ENCODE results near the gene CAMSAP2. TPM values are rescaled to one million over a fixed set of nuclear protein-coding genes. Genes with fewer than 3 reads are reported as not detected.

CAMSAP2 gene
- 25.0 TPM for total RNA-seq (2021; ENCODE audit: unreplicated experiment)
- 7.4 and 9.2 TPM in 2 replicates for polyA plus RNA-seq (2012)
- percentile 83 among the genes with signal in this experiment for Bru-seq, nascent RNA
- BruChase-seq, experiment 1, labeled RNA remaining after a 6-hour chase = percentile 79 among the genes with signal in this experiment
- percentile 81 among the genes with signal in this experiment for BruChase-seq, experiment 2, labeled RNA remaining after a 2-hour chase
- long read RNA-seq, partial matches to known transcripts = 16 of 24 reads
- long read RNA-seq, other reads (novel, unspliced or antisense) = 8 of 24 reads

GRCh38 chr1:200738327-200738948, at the start of gene CAMSAP2:
CAMSAP2 (plus strand) TSS chr1:200738893; CDS start chr1:200739828, 935 bp downstream.
- H3K27me3 ChIP-seq (ENCODE audit: insufficient read depth, low read length) = no peaks in the 10 kb centered on the region
- POLR2A ChIA-PET = interaction anchor here (2.8 kb wide), 1 partner anchor 69 kb away, joined by 15 read pairs; the partner anchor contains the start of gene DDX59
- RAD21 ChIA-PET (ENCODE audit: low non-redundant PET in 1 of 2, low total read pairs in 2 of 2, uncharacterized antibody in 2 of 2, unreplicated experiment in 2 of 2) = no interaction called here
- no peaks in the 10 kb centered on the region for H3K9me2 ChIP-seq (ENCODE audit: insufficient read depth)
- TSS peak; percentile 54 for BruUV-seq (replicated peaks)
- intact Hi-C loops (cut with micrococcal nuclease) = loop anchor here (5.0 kb wide), 1 partner anchor 116 kb away; the partner anchor contains the start of gene KIF14
- no peaks in the 10 kb centered on the region; the same call in 1 of the 2 replicates for H4K20me1 ChIP-seq (ENCODE audit: insufficient read depth)
- peak within 1 kb of the TSS; percentile 95 for H2AFZ ChIP-seq (ENCODE audit: low read depth, low read length, poor library complexity, severe bottlenecking)
- TF ChIP-seq ELF1 (IDR thresholded peaks at IDR 0.05; ENCODE audit: borderline replicate concordance, low read depth) = no peak
- 0 out of 2 replicates have a peak, but pooled peaks have one; percentile 77 for TF ChIP-seq POLR2AphosphoS5 (IDR thresholded peaks at IDR 0.05; ENCODE audit: low read depth, low read length)
- 0 out of 2 replicates have a peak, but pooled peaks have one; percentile 53 for TF ChIP-seq EGR1 (IDR thresholded peaks at IDR 0.05; ENCODE audit: low read depth)
- TF ChIP-seq SIN3A (IDR thresholded peaks at IDR 0.05; ENCODE audit: low read depth) = 0 out of 2 replicates have a peak, but pooled peaks have one; percentile 1
- no peak for TF ChIP-seq FOSL1 (IDR thresholded peaks at IDR 0.05; ENCODE audit: low read depth)
- peak; percentile 53 for TF ChIP-seq POLR2A (IDR thresholded peaks at IDR 0.05; ENCODE audit: borderline replicate concordance, extremely low read depth, insufficient read depth, insufficient read length)
- TF ChIP-seq TCF7L2 (IDR thresholded peaks at IDR 0.05; ENCODE audit: borderline replicate concordance, extremely low read depth, insufficient read depth, insufficient read length) = peak; percentile 79
- peak within 1 kb of the TSS; percentile 94 for H3K4me2 ChIP-seq (ENCODE audit: low read length)
- CTCF ChIA-PET = no interaction called here
- peak within 1 kb of the TSS; percentile 93 for H3K9ac ChIP-seq (ENCODE audit: low read length)
- H3K36me3 ChIP-seq (ENCODE audit: control insufficient read depth in 1 of 2, insufficient read depth in 2 of 2, low read length in 2 of 2) = no peaks in the 10 kb centered on the region
- peak; percentile 34 for DNase-seq (ENCODE audit: low read depth, low spot score)
- peak; percentile 81 for ATAC-seq
- H3K27ac ChIP-seq (ENCODE audit: low read depth, low read length) = peak within 1 kb of the TSS; percentile 96
- H3K9me3 ChIP-seq (ENCODE audit: control insufficient read depth in 1 of 2, insufficient read depth in 1 of 2, low read depth in 1 of 2, low read length in 2 of 2) = no peaks in the 10 kb centered on the region
- H3K79me2 ChIP-seq (ENCODE audit: insufficient read depth, low read length) = peaks cover 39% of the 10 kb centered on the region
- peak within 1 kb of the TSS; percentile 82 to 91 for H3K4me3 ChIP-seq (replicated peaks in 1 of 2; ENCODE audit: low read depth in 1 of 2, low read length in 2 of 2)
- peaks cover 12 to 28% of the 10 kb centered on the region in 2 experiments; a peak in 3 of 4 replicates for H3K4me1 ChIP-seq (ENCODE audit: control insufficient read depth in 1 of 2, insufficient read depth in 2 of 2, low read length in 2 of 2)

- intact Hi-C loops (cut with micrococcal nuclease) = no loop called here
- CTCF ChIA-PET = no interaction called here
- no TSS peak for BruUV-seq (replicated peaks)
These were observed 46.4 kb upstream of the CAMSAP2 start for GRCh38 chr1:200692316-200692715.

More at GRCh38 chr1:200692316-200692715, 46.4 kb upstream of the CAMSAP2 start:
- Histone ChIP-seq H3K9me3 (ENCODE audit: control insufficient read depth in 1 of 2, insufficient read depth in 1 of 2, low read depth in 1 of 2, low read length in 2 of 2) (no peaks in the 10 kb centered on the region), H3K36me3 (ENCODE audit: control insufficient read depth in 1 of 2, insufficient read depth in 2 of 2, low read length in 2 of 2) (no peaks in the 10 kb centered on the region), H3K4me3 (replicated peaks in 1 of 2; ENCODE audit: low read depth in 1 of 2, low read length in 2 of 2) (no peak overlapping the region), H3K9ac (ENCODE audit: low read length) (no peak overlapping the region), H3K9me2 (ENCODE audit: insufficient read depth) (no peaks in the 10 kb centered on the region), H3K27ac (ENCODE audit: low read depth, low read length) (no peak overlapping the region), H3K4me2 (ENCODE audit: low read length) (no peak overlapping the region), H4K20me1 (ENCODE audit: insufficient read depth) (no peaks in the 10 kb centered on the region), H3K27me3 (ENCODE audit: insufficient read depth, low read length) (no peaks in the 10 kb centered on the region), H3K79me2 (ENCODE audit: insufficient read depth, low read length) (no peaks in the 10 kb centered on the region), H2AFZ (ENCODE audit: low read depth, low read length, poor library complexity, severe bottlenecking) (no peak overlapping the region), H3K4me1 (ENCODE audit: control insufficient read depth in 1 of 2, insufficient read depth in 2 of 2, low read length in 2 of 2) (no peaks in the 10 kb centered on the region)
- RAD21 ChIA-PET (ENCODE audit: low non-redundant PET in 1 of 2, low total read pairs in 2 of 2, uncharacterized antibody in 2 of 2, unreplicated experiment in 2 of 2) = no interaction called here
- no peak for ATAC-seq
- POLR2A ChIA-PET = no interaction called here
- DNase-seq (ENCODE audit: low read depth, low spot score) = no peak
- TF ChIP-seq MAX (IDR thresholded peaks at IDR 0.05) = no peak
- TF ChIP-seq RAD21 (IDR thresholded peaks at IDR 0.05; ENCODE audit: low read depth) = no peak
- TF ChIP-seq CTCF (IDR thresholded peaks at IDR 0.05 in 2 of 3, conservative IDR thresholded peaks at IDR 0.05 in 1 of 3; ENCODE audit: borderline replicate concordance in 1 of 3, insufficient read depth in 1 of 3, low read depth in 2 of 3, low read length in 2 of 3) = no peak
- TF ChIP-seq POLR2AphosphoS5 (IDR thresholded peaks at IDR 0.05; ENCODE audit: low read depth, low read length) = no peak
- TF ChIP-seq EZH2 (IDR thresholded peaks at IDR 0.05) = no peak
- no peak for TF ChIP-seq POLR2A (IDR thresholded peaks at IDR 0.05; ENCODE audit: borderline replicate concordance, extremely low read depth, insufficient read depth, insufficient read length)
- TF ChIP-seq YY1 (IDR thresholded peaks at IDR 0.05; ENCODE audit: extremely low read depth, insufficient replicate concordance, low read depth, low read length) = no peak
- no peak for TF ChIP-seq TCF7L2 (IDR thresholded peaks at IDR 0.05; ENCODE audit: borderline replicate concordance, extremely low read depth, insufficient read depth, insufficient read length)
- no peak for TF ChIP-seq CEBPB (IDR thresholded peaks at IDR 0.05; ENCODE audit: low read depth)
- TF ChIP-seq EZH2phosphoT487 (IDR thresholded peaks at IDR 0.05; ENCODE audit: borderline replicate concordance) = no peak
- no peak for TF ChIP-seq FOSL1 (IDR thresholded peaks at IDR 0.05; ENCODE audit: low read depth)
- TF ChIP-seq ATF3 (IDR thresholded peaks at IDR 0.05) = no peak
